HG03108 (cell line): ENCODE data around the gene SLC22A17.

Experiments used
- ATAC-seq: cut with Tn5 transposase; IDR thresholded peaks from one replicate; pipeline ENCODE4 v1.9.1; 2021; ENCODE audit warnings: moderate library complexity; ENCODE audit not compliant: unreplicated experiment

Gene SLC22A17

GRCh38 chr14:23316300-23316699 is 36.4 kb downstream of the SLC22A17 start:
- ATAC-seq, result no peak

- ATAC-seq, result no peak
Measured at GRCh38 chr14:23310546-23310945, 42.1 kb downstream of the SLC22A17 start.

GRCh38 chr14:23308721-23309445 is 43.8 kb downstream of the SLC22A17 start:
- ATAC-seq, result no peak

- ATAC-seq, result no peak
Measured at GRCh38 chr14:23307687-23308644, 44.7 kb downstream of the SLC22A17 start.

- ATAC-seq, result no peak
Measured at GRCh38 chr14:23307146-23307530, 45.5 kb downstream of the SLC22A17 start.

GRCh38 chr14:23306412-23307145 is 46.1 kb downstream of the SLC22A17 start, which contains the start of gene BCL2L2:
Gene BCL2L2, plus strand, starts transcription at chr14:23306833. Its CDS starts 935 bp downstream, at chr14:23307768.
- ATAC-seq, result peak; percentile 17

- ATAC-seq, result peak; percentile 31
Measured at GRCh38 chr14:23302290-23303225, 50.1 kb downstream of the SLC22A17 start, which contains the start of gene PPP1R3E. Gene PPP1R3E, minus strand, starts transcription at chr14:23302859. Its CDS starts 283 bp downstream, at chr14:23302576.

- ATAC-seq, result peak; percentile 1
Measured at GRCh38 chr14:23301969-23302289, 50.8 kb downstream of the SLC22A17 start.

GRCh38 chr14:23301288-23301968 is 51.3 kb downstream of the SLC22A17 start:
- ATAC-seq, result peak; percentile 73

GRCh38 chr14:23300687-23301223 is 51.9 kb downstream of the SLC22A17 start:
- ATAC-seq, result no peak

- ATAC-seq, result no peak
Measured at GRCh38 chr14:23299986-23300686, 52.6 kb downstream of the SLC22A17 start.

- ATAC-seq, result no peak
Measured at GRCh38 chr14:23299211-23299957, 53.3 kb downstream of the SLC22A17 start.

GRCh38 chr14:23297611-23298277 is 54.9 kb downstream of the SLC22A17 start:
- no peak for ATAC-seq

- ATAC-seq, result no peak
Measured at GRCh38 chr14:23297096-23297495, 55.6 kb downstream of the SLC22A17 start.
